MCF 10A (cell line): ENCODE results near the gene CTU2. TPM values are rescaled to one million over a fixed set of nuclear protein-coding genes. Genes with fewer than 3 reads are reported as not detected.

Experiments
- BruUV-seq: library from RNA; stranded (reverse); fragments of 400-500 nt; replicated peaks from 2 replicates; lab custom pipeline; 2021; lab: Mats Ljungman, UMichigan
- CTCF ChIA-PET: fragments of 300-600 bp; sonication (Branson Sonifier 250); formaldehyde crosslinking; extraction: SDS; loops from one replicate; lab custom pipeline; 2021; ENCODE audit warnings: antibody characterized with exemption, inconsistent platforms; lab: Yijun Ruan, JAX
- POLR2A ChIA-PET: fragments of 300-600, 350-650 bp; sonication (Branson Sonifier 250); formaldehyde crosslinking; extraction: SDS; loops from one replicate; lab custom pipeline; 2020; ENCODE audit warnings: antibody characterized with exemption, inconsistent platforms; lab: Yijun Ruan, JAX
- DNase-seq: peaks from one replicate; pipeline ENCODE4 v3.0.0-alpha.2; 2018; ENCODE audit not compliant: unreplicated experiment
- H3K27ac Mint-ChIP-seq: one replicate; pipeline ENCODE4 v1.8.0; 2022; ENCODE audit warnings: mild to moderate bottlenecking, low read depth, mixed read lengths; ENCODE audit not compliant: unreplicated experiment
- H3K27me3 Mint-ChIP-seq: one replicate; pipeline ENCODE4 v1.8.0; 2022; ENCODE audit warnings: mixed read lengths; ENCODE audit not compliant: insufficient read depth, unreplicated experiment
- H3K36me3 Mint-ChIP-seq: one replicate; pipeline ENCODE4 v1.8.0; 2022; ENCODE audit warnings: mild to moderate bottlenecking, moderate library complexity, mixed read lengths; ENCODE audit not compliant: insufficient read depth, unreplicated experiment
- H3K4me1 Mint-ChIP-seq: one replicate; pipeline ENCODE4 v1.8.0; 2022; ENCODE audit warnings: mixed read lengths; ENCODE audit not compliant: insufficient read depth, unreplicated experiment
- H3K4me3 Mint-ChIP-seq: one replicate; pipeline ENCODE4 v1.8.0; 2022; ENCODE audit warnings: mild to moderate bottlenecking, moderate library complexity, mixed read lengths; ENCODE audit not compliant: unreplicated experiment
- H3K9me3 Mint-ChIP-seq: one replicate; pipeline ENCODE4 v1.8.0; 2022; ENCODE audit warnings: mixed read lengths; ENCODE audit not compliant: unreplicated experiment
- intact Hi-C: fragments of 100-400 bp; cut with micrococcal nuclease; formaldehyde crosslinking; loops from 2 replicates; pipeline ENCODE4 v1.14.1; 2022
- total RNA-seq: library from RNA; stranded (reverse); gene quantifications from 2 replicates; pipeline ENCODE4 v1.2.3, GENCODE V29; 2022
- TF ChIP-seq, protein P1 (sequence below): fragments of 200-600 bp; IDR thresholded peaks from one replicate; pipeline ENCODE4 v1.8.0; 2022; ENCODE audit warnings: antibody characterized with exemption, mild to moderate bottlenecking; ENCODE audit not compliant: unreplicated experiment

CTU2 gene
- total RNA-seq, 1 experiment from 2014 or later = 40.8 TPM

- no TSS peak for BruUV-seq
- CTCF ChIA-PET = interaction anchor here (0.8 kb wide), 1 partner anchor 24 kb away, joined by 4 read pairs; no protein-coding TSS in a partner anchor
Observed at GRCh38 chr16:88712362-88712979, 6.2 kb downstream of the CTU2 start.

GRCh38 chr16:88713054-88713453, 6.8 kb downstream of the CTU2 start:
- Mint-ChIP-seq H3K36me3 (peaks cover 28% of the 10 kb centered on the region), H3K4me3 (no peak overlapping the region), H3K27me3 (no peaks in the 10 kb centered on the region), H3K4me1 (no peaks in the 10 kb centered on the region), H3K27ac (no peak overlapping the region), H3K9me3 (no peaks in the 10 kb centered on the region)
- ChIA-PET CTCF (interaction anchor here (0.8 kb wide), 1 partner anchor 23 kb away, joined by 4 read pairs; no protein-coding TSS in a partner anchor), POLR2A (no interaction called here)
- intact Hi-C loops = no loop called here
- TF ChIP-seq, protein P1, sequence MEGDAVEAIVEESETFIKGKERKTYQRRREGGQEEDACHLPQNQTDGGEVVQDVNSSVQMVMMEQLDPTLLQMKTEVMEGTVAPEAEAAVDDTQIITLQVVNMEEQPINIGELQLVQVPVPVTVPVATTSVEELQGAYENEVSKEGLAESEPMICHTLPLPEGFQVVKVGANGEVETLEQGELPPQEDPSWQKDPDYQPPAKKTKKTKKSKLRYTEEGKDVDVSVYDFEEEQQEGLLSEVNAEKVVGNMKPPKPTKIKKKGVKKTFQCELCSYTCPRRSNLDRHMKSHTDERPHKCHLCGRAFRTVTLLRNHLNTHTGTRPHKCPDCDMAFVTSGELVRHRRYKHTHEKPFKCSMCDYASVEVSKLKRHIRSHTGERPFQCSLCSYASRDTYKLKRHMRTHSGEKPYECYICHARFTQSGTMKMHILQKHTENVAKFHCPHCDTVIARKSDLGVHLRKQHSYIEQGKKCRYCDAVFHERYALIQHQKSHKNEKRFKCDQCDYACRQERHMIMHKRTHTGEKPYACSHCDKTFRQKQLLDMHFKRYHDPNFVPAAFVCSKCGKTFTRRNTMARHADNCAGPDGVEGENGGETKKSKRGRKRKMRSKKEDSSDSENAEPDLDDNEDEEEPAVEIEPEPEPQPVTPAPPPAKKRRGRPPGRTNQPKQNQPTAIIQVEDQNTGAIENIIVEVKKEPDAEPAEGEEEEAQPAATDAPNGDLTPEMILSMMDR = no peak
- BruUV-seq = no TSS peak
- DNase-seq = no peak

More at GRCh38 chr16:88712362-88712979, 6.2 kb downstream of the CTU2 start:
- no peak for DNase-seq
- intact Hi-C loops = no loop called here
- Mint-ChIP-seq H3K36me3 (peaks cover 22% of the 10 kb centered on the region), H3K27ac (no peak overlapping the region), H3K27me3 (no peaks in the 10 kb centered on the region), H3K4me3 (no peak overlapping the region), H3K4me1 (peaks cover 2% of the 10 kb centered on the region), H3K9me3 (no peaks in the 10 kb centered on the region)
- POLR2A ChIA-PET = no interaction called here
- TF ChIP-seq, protein P1 = no peak

- no peak overlapping the region for H3K4me3 Mint-ChIP-seq
- TF ChIP-seq, protein P1 = no peak
- H3K27ac Mint-ChIP-seq = no peak overlapping the region
- no peaks in the 10 kb centered on the region for H3K4me1 Mint-ChIP-seq
- peaks cover 35% of the 10 kb centered on the region for H3K36me3 Mint-ChIP-seq
- ChIA-PET POLR2A (no interaction called here), CTCF (interaction anchor here (0.5 kb wide), 1 partner anchor 137 kb away, joined by 3 read pairs; no protein-coding TSS in a partner anchor)
- no peaks in the 10 kb centered on the region for H3K27me3 Mint-ChIP-seq
- intact Hi-C loops = no loop called here
- no peak for DNase-seq
- no peaks in the 10 kb centered on the region for H3K9me3 Mint-ChIP-seq
- BruUV-seq = no TSS peak
Observed at GRCh38 chr16:88713568-88714419, 7.5 kb downstream of the CTU2 start.
